KMS-11 (cell line): ENCODE measurements around the gene CANT1.

ENCODE experiments used
- H2AFZ ChIP-seq: fragments of 200-600 bp; sonication (generic); 2 replicates; pipeline ENCODE4 v1.6.1; 2016; ENCODE audit warnings: antibody characterized with exemption, mixed run types, low read depth
- H3K27ac ChIP-seq: fragments of 200-600 bp; sonication (generic); 2 replicates; pipeline ENCODE4 v1.6.1; 2016; ENCODE audit warnings: mild to moderate bottlenecking, mixed run types
- H3K27me3 ChIP-seq: fragments of 200-600 bp; sonication (generic); 2 replicates; pipeline ENCODE4 v1.6.1; 2017; ENCODE audit warnings: mild to moderate bottlenecking, low read depth, mixed run types, moderate library complexity; ENCODE audit not compliant: insufficient read depth
- H3K36me3 ChIP-seq: fragments of 200-600 bp; sonication (generic); 2 replicates; pipeline ENCODE4 v1.6.1; 2017; ENCODE audit warnings: mild to moderate bottlenecking, mixed run types; ENCODE audit not compliant: insufficient read depth
- H3K4me1 ChIP-seq: fragments of 200-600 bp; sonication (generic); 2 replicates; pipeline ENCODE4 v1.6.1; 2016; ENCODE audit warnings: mild to moderate bottlenecking, low read depth, mixed run types; ENCODE audit not compliant: poor library complexity, severe bottlenecking
- H3K4me2 ChIP-seq: fragments of 200-600 bp; sonication (generic); 2 replicates; pipeline ENCODE4 v1.7.0; 2016; ENCODE audit warnings: mild to moderate bottlenecking, mixed run types
- H3K4me3 ChIP-seq: fragments of 200-600 bp; sonication (generic); IDR thresholded peaks from 2 replicates; pipeline ENCODE4 v1.6.1; 2017; ENCODE audit warnings: low read depth, low read length, mixed read lengths; ENCODE audit not compliant: insufficient read depth
- H3K79me2 ChIP-seq: fragments of 200-600 bp; sonication (generic); 2 replicates; pipeline ENCODE4 v1.6.1; 2016; ENCODE audit warnings: low read depth, mixed run types; ENCODE audit not compliant: insufficient read depth
- H3K9ac ChIP-seq: fragments of 200-600 bp; sonication (generic); 2 replicates; pipeline ENCODE4 v1.6.1; 2016; ENCODE audit warnings: mild to moderate bottlenecking, mixed run types
- H4K20me1 ChIP-seq: fragments of 200-600 bp; sonication (generic); 2 replicates; pipeline ENCODE4 v1.6.1; 2016; ENCODE audit warnings: mild to moderate bottlenecking, mixed run types; ENCODE audit not compliant: insufficient read depth
- TF ChIP-seq, protein P1 (sequence below): fragments of 200-600 bp; sonication (generic); conservative IDR thresholded peaks from 2 replicates; pipeline ENCODE4 v1.6.1; 2017; ENCODE audit warnings: low read depth, mild to moderate bottlenecking, antibody characterized with exemption, low read length, moderate library complexity, mixed read lengths

Gene CANT1

DNA sequence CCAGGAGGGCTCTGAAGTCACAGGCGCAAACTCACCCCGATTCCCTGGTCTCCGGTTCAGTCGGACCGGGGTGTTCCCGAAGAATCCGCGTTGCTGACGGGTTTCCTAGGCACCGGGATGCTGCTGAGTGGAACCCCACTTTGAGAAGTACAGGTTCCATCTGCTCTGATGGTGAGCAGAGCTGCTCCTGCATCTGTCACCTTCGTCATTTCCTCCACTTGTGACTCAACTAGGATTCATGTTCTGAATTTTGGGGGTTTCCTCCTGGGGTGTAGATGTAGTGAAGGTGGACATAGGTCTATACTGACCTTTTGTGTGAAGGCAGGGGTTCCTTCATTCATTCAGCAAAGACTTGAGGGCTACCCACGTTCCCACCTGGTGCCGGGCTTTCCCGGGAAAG lies 54.9 kb downstream of the CANT1 start:
- H3K36me3 ChIP-seq: no peaks in the 10 kb centered on the region
- no peaks in the 10 kb centered on the region for H3K4me1 ChIP-seq
- no peaks in the 10 kb centered on the region for H3K79me2 ChIP-seq
- TF ChIP-seq, protein P1, sequence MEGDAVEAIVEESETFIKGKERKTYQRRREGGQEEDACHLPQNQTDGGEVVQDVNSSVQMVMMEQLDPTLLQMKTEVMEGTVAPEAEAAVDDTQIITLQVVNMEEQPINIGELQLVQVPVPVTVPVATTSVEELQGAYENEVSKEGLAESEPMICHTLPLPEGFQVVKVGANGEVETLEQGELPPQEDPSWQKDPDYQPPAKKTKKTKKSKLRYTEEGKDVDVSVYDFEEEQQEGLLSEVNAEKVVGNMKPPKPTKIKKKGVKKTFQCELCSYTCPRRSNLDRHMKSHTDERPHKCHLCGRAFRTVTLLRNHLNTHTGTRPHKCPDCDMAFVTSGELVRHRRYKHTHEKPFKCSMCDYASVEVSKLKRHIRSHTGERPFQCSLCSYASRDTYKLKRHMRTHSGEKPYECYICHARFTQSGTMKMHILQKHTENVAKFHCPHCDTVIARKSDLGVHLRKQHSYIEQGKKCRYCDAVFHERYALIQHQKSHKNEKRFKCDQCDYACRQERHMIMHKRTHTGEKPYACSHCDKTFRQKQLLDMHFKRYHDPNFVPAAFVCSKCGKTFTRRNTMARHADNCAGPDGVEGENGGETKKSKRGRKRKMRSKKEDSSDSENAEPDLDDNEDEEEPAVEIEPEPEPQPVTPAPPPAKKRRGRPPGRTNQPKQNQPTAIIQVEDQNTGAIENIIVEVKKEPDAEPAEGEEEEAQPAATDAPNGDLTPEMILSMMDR: no peak
- no peaks in the 10 kb centered on the region for H4K20me1 ChIP-seq
- no peak overlapping the region for H2AFZ ChIP-seq
- no peak overlapping the region for H3K4me3 ChIP-seq
- no peak overlapping the region for H3K4me2 ChIP-seq
- no peak overlapping the region for H3K9ac ChIP-seq
- H3K27ac ChIP-seq: no peak overlapping the region
- H3K27me3 ChIP-seq: peaks cover 60% of the 10 kb centered on the region

DNA sequence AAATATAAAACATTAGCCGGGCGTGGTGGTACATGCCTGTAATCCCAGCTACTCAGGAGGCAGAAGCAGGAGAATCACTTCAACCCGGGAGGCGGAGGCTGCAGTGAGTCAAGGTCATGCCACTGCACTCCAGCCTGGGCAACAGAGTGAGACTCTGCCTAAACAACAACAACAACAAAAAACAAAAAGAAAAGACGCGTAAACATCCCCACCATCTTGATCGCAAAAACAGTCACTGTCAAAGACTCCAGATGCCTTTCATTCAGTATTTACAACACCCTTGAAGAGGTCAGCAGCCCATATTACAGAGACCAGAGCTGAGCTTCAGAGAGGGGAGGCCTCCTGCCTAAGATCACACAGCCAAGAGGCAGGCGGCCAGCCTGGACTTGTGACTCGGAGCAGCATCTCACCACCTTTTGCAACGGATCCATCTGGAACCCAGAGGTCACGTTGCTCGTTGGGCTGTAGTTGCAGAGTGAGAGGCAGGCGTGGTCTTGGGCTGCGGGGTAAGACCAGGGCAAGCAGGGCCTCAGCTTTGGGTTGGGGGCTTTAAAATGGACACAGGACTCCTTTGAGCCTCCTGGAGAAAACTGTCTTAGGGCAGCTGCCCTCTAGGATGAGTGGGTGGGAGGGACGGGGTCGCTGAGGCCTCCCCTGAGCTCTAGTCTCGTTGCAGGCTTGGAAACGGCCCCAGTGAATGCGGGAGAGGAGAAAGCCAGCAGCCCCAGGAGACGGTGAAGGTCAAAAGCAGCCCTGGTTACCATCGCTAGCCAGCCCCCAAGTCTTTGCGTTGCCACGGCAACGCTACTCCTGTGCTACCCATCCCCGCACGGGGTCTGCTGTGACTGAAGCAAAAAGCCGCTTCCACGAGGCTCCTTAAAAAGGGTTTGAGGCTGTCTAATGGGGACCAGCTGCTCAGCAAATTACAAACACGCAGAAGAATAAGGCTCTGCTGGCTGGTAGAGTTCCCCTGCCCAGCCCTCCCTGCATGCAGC lies 55.9 kb downstream of the CANT1 start:
- H3K27ac ChIP-seq: no peak overlapping the region
- no peaks in the 10 kb centered on the region for H3K79me2 ChIP-seq
- H4K20me1 ChIP-seq: no peaks in the 10 kb centered on the region
- TF ChIP-seq, protein P1: no peak
- no peak overlapping the region for H3K4me2 ChIP-seq
- no peaks in the 10 kb centered on the region for H3K36me3 ChIP-seq
- peaks cover 60% of the 10 kb centered on the region for H3K27me3 ChIP-seq
- H2AFZ ChIP-seq: no peak overlapping the region
- H3K4me3 ChIP-seq: no peak overlapping the region
- H3K9ac ChIP-seq: no peak overlapping the region
- no peaks in the 10 kb centered on the region for H3K4me1 ChIP-seq

DNA sequence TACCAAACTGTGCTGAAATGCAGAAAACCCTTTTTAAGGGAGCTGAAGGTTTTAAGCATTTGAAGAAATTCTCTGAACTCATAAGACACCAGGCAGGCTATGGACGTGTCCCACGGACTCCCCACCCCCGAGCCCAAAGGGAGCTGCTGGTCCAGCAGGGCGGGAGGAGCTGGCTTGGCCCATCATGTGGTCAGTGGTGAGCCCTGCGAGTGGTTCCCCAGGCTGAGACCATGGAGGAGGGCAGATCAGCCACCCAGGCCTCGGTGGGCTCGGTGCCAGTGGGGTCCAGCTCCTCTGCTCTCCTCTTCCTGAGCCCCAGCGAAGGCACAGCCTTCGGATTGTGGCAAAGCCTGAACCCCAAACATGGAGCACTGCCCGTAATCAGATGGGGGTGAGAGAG lies 56.9 kb downstream of the CANT1 start:
- Histone ChIP-seq H4K20me1 (no peaks in the 10 kb centered on the region), H3K4me3 (no peak overlapping the region), H3K9ac (no peak overlapping the region), H3K79me2 (no peaks in the 10 kb centered on the region), H3K27me3 (peaks cover 59% of the 10 kb centered on the region), H3K4me2 (no peak overlapping the region), H3K36me3 (no peaks in the 10 kb centered on the region), H2AFZ (no peak overlapping the region), H3K4me1 (no peaks in the 10 kb centered on the region), H3K27ac (no peak overlapping the region)
- TF ChIP-seq, protein P1: no peak

DNA sequence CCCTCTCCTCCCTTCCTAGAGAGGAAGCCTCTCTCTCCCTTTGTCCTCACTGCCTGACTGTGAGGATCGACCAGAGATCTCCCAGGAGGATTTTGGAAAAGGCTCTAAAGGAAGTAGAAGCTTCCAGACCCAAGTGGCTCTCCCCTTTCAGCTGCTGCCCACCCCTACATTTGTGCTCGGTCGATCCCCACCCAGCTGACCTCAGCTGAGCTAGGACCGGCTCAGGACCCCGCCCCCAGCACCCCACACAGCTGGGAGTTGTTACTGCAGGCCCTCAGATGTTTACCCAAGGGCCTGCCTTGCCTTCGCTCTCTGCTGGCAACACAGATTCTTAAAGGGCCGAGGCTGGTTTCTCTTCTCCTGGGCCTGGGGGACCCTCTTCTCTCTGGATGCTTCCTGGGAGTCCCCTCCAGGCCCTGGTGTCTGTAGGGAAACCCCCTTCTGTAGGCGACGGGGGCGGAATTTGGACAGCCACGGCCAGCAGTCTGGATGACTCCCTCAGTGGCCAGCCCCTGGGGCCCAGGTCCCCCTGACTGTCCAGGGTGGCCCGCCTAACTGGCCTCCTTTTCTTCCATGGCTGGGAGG lies 57.5 kb downstream of the CANT1 start:
- H3K36me3 ChIP-seq: no peaks in the 10 kb centered on the region
- H2AFZ ChIP-seq: no peak overlapping the region
- no peak overlapping the region for H3K4me3 ChIP-seq
- H3K4me1 ChIP-seq: no peaks in the 10 kb centered on the region
- H3K27ac ChIP-seq: no peak overlapping the region
- no peak overlapping the region for H3K9ac ChIP-seq
- H3K79me2 ChIP-seq: no peaks in the 10 kb centered on the region
- TF ChIP-seq, protein P1: no peak
- H3K4me2 ChIP-seq: no peak overlapping the region
- H3K27me3 ChIP-seq: peaks cover 53% of the 10 kb centered on the region
- H4K20me1 ChIP-seq: no peaks in the 10 kb centered on the region
